ENCODE data around the gene UPK1A. TPM values are rescaled to one million over a fixed set of nuclear protein-coding genes. Genes with fewer than 3 reads are reported as not detected.
A peak's percentile ranks its signal among the peaks of the same experiment; 100 is the strongest.

Gene UPK1A
- total and polyA plus RNA-seq, 2 donors (not counting 1 experiment from before 2014, with no cell fraction given): 0.16 TPM; not detected in 1

DNA sequence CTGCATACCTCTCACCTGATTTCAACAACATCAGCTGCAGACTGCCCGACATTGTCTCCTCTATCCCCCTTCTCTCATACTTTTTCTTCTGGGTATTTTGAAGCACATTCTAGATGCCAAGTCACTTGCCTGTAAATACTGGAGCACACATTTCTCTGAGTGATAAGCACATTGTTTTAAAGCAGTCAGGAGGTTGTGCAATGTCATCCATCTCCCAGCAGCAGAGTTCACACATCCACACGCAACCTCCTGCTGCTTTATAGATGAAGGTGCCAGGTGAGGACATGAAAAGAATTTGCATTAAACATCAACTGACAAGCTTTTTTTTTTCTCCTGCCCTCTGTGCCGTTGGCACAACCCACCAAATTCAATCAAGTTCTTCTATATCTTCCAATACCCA lies 5.5 kb downstream of the UPK1A start:
- H3K4me3 ChIP-seq (ENCODE audit: control extremely low read depth in 1 of 5, extremely low read depth in 1 of 5, insufficient read depth in 1 of 5, low read depth in 2 of 5, low read length in 4 of 5): no peak overlapping the region
- H3K36me3 ChIP-seq (replicated peaks in 1 of 2; ENCODE audit: control extremely low read depth in 1 of 2, control insufficient read depth in 1 of 2, extremely low read depth in 1 of 2, insufficient read depth in 2 of 2, low read length in 1 of 2): no peaks in the 10 kb centered on the region
- H3K4me1 ChIP-seq (ENCODE audit: control insufficient read depth in 2 of 2, insufficient read depth in 2 of 2, low read length in 2 of 2): peaks cover 8 to 9% of the 10 kb centered on the region in 2 donors
- no peak overlapping the region for H3K27ac ChIP-seq (ENCODE audit: low read length in 2 of 2)
- ATAC-seq (ENCODE audit: low read depth): no peak
- H3K4me3 Mint-ChIP-seq: no peak overlapping the region
- ChIA-PET CTCF (no interaction called here), POLR2A (no interaction called here)
- WGBS (ENCODE audit: insufficient coverage): 83% methylated on average over 1 of the region's 3 CpGs
- no peaks in the 10 kb centered on the region for H3K79me2 ChIP-seq (ENCODE audit: control insufficient read depth, insufficient read depth, low read length)
- H3K27ac Mint-ChIP-seq: no peak overlapping the region
- TF ChIP-seq EZH2 (IDR thresholded peaks at IDR 0.05; ENCODE audit: borderline replicate concordance, insufficient read depth, low read depth, low read length, poor library complexity, severe bottlenecking): no peak
- TF ChIP-seq, protein P1, sequence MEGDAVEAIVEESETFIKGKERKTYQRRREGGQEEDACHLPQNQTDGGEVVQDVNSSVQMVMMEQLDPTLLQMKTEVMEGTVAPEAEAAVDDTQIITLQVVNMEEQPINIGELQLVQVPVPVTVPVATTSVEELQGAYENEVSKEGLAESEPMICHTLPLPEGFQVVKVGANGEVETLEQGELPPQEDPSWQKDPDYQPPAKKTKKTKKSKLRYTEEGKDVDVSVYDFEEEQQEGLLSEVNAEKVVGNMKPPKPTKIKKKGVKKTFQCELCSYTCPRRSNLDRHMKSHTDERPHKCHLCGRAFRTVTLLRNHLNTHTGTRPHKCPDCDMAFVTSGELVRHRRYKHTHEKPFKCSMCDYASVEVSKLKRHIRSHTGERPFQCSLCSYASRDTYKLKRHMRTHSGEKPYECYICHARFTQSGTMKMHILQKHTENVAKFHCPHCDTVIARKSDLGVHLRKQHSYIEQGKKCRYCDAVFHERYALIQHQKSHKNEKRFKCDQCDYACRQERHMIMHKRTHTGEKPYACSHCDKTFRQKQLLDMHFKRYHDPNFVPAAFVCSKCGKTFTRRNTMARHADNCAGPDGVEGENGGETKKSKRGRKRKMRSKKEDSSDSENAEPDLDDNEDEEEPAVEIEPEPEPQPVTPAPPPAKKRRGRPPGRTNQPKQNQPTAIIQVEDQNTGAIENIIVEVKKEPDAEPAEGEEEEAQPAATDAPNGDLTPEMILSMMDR (IDR thresholded peaks at IDR 0.05): no peak
- peaks cover 0 to 37% (median 13%) of the 10 kb centered on the region in 4 experiments for H3K27me3 ChIP-seq (replicated peaks in 1 of 4; ENCODE audit: control extremely low read depth in 1 of 4, control insufficient read depth in 3 of 4, insufficient read depth in 4 of 4, low read length in 3 of 4)
- H4K20me1 ChIP-seq (ENCODE audit: control insufficient read depth, insufficient read depth, low read length, poor library complexity, severe bottlenecking): no peaks in the 10 kb centered on the region
- H3K27me3 Mint-ChIP-seq: peaks cover 30% of the 10 kb centered on the region
- H3K9me3 Mint-ChIP-seq (ENCODE audit: insufficient read depth): no peaks in the 10 kb centered on the region
- intact Hi-C loops (cut with micrococcal nuclease): no loop called here
- no peak overlapping the region for H3K9ac ChIP-seq (ENCODE audit: low read length)
- H3K4me1 Mint-ChIP-seq: peaks cover 7% of the 10 kb centered on the region
- no peak overlapping the region for H3K4me2 ChIP-seq (replicated peaks; ENCODE audit: low read depth, low read length, poor library complexity, severe bottlenecking)
- peaks cover 0 to 11% (median 0%) of the 10 kb centered on the region in 3 donors for H3K9me3 ChIP-seq (ENCODE audit: control extremely low read depth in 1 of 3, control insufficient read depth in 2 of 3, insufficient read depth in 1 of 3, low read length in 2 of 3)
- H2AFZ ChIP-seq (ENCODE audit: insufficient read depth, low read depth, low read length, poor library complexity, severe bottlenecking): no peak overlapping the region
- no peak for DNase-seq

DNA sequence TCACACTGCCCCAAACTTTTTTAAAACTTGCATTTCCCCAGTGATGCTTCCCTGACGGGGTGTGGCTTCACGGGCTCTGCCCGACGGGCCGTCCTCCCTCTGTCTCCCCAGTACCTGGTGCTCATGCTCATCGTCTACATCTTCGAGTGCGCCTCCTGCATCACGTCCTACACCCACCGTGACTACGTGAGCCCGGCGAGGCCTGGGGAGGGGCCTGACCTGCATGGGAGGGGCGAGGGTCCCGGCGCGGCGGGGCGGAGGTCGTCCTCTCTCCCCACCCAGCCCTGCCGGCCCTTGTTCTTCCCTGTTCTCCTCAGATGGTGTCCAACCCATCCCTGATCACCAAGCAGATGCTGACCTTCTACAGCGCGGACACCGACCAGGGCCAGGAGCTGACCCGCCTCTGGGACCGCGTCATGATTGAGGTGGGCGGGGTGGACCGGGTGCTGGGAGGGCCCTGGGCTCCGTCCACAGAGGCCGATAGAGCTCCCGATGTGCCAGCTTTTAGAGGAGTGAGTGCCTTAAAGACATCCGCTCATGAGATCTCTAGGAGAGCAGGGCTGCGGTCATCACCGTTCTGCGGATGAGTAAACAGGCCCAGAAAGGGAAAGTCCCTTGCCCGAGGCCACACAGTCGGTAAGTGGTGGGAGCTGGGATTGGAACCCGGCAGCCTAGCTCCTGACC lies 6.9 kb downstream of the UPK1A start:
- CTCF ChIA-PET: interaction anchor here (0.8 kb wide), 1 partner anchor 25 kb away, joined by 3 read pairs; the partner anchor contains the start of gene COX6B1
- ATAC-seq (ENCODE audit: low read depth) (peak; percentile 66), DNase-seq (peak; percentile 39)
- peaks cover 7% of the 10 kb centered on the region for H3K4me1 Mint-ChIP-seq
- Histone ChIP-seq H3K9me3 (ENCODE audit: control extremely low read depth in 1 of 3, control insufficient read depth in 2 of 3, insufficient read depth in 1 of 3, low read length in 2 of 3) (peaks cover 0 to 11% (median 0%) of the 10 kb centered on the region in 3 donors), H3K4me3 (ENCODE audit: control extremely low read depth in 1 of 5, extremely low read depth in 1 of 5, insufficient read depth in 1 of 5, low read depth in 2 of 5, low read length in 4 of 5) (peak overlapping the region in 4 of 5 experiments; percentile 38 to 63 (median 44)), H3K27ac (ENCODE audit: low read length in 2 of 2) (no peak overlapping the region), H3K27me3 (replicated peaks in 1 of 4; ENCODE audit: control extremely low read depth in 1 of 4, control insufficient read depth in 3 of 4, insufficient read depth in 4 of 4, low read length in 3 of 4) (peaks cover 0 to 37% (median 13%) of the 10 kb centered on the region in 4 experiments), H3K4me1 (ENCODE audit: control insufficient read depth in 2 of 2, insufficient read depth in 2 of 2, low read length in 2 of 2) (peaks cover 8 to 9% of the 10 kb centered on the region in 2 donors), H2AFZ (ENCODE audit: insufficient read depth, low read depth, low read length, poor library complexity, severe bottlenecking) (peak overlapping the region; percentile 85), H3K9ac (ENCODE audit: low read length) (peak overlapping the region; percentile 55), H3K36me3 (replicated peaks in 1 of 2; ENCODE audit: control extremely low read depth in 1 of 2, control insufficient read depth in 1 of 2, extremely low read depth in 1 of 2, insufficient read depth in 2 of 2, low read length in 1 of 2) (no peaks in the 10 kb centered on the region), H3K79me2 (ENCODE audit: control insufficient read depth, insufficient read depth, low read length) (no peaks in the 10 kb centered on the region), H4K20me1 (ENCODE audit: control insufficient read depth, insufficient read depth, low read length, poor library complexity, severe bottlenecking) (no peaks in the 10 kb centered on the region), H3K4me2 (replicated peaks; ENCODE audit: low read depth, low read length, poor library complexity, severe bottlenecking) (peak overlapping the region; percentile 78)
- POLR2A ChIA-PET: no interaction called here
- TF ChIP-seq, protein P1 (IDR thresholded peaks at IDR 0.05): no peak
- no peak for TF ChIP-seq EZH2 (IDR thresholded peaks at IDR 0.05; ENCODE audit: borderline replicate concordance, insufficient read depth, low read depth, low read length, poor library complexity, severe bottlenecking)
- 6% methylated on average over 36 of the region's 39 CpGs for WGBS (ENCODE audit: insufficient coverage)
- no peaks in the 10 kb centered on the region for H3K9me3 Mint-ChIP-seq (ENCODE audit: insufficient read depth)
- peaks cover 30% of the 10 kb centered on the region for H3K27me3 Mint-ChIP-seq
- H3K4me3 Mint-ChIP-seq: peak overlapping the region; percentile 81
- H3K27ac Mint-ChIP-seq: no peak overlapping the region
- intact Hi-C loops (cut with micrococcal nuclease): no loop called here

Data from B cell (primary cell).